Activated T-cell treated with anti-CD3 and anti-CD28 coated beads, Interleukin-2, amount 50 U/mL, for 72 hours (primary cell): ENCODE measurements around the gene FSTL4. TPM values are rescaled to one million over a fixed set of nuclear protein-coding genes. Genes with fewer than 3 reads are reported as not detected.

Source experiments
- ATAC-seq, 2 donors: fragments of 150-1000 bp; cut with Tn5 transposase; replicated peaks in 1 of 2; 2 replicates each; pipeline ENCODE4 v1.10.0; 2021; ENCODE audit warnings: moderate library complexity in 2 of 2, mild to moderate bottlenecking in 1 of 2
- DNase-seq, 2 donors: peaks; one replicate each; pipeline ENCODE4 v3.0.0; 2021 to 2022; ENCODE audit warnings: mixed read lengths in 1 of 2
- H3K27ac Mint-ChIP-seq: one replicate; pipeline ENCODE4 v1.8.0; 2022; ENCODE audit warnings: mild to moderate bottlenecking, moderate library complexity, mixed read lengths
- H3K27me3 Mint-ChIP-seq: one replicate; pipeline ENCODE4 v1.8.0; 2022; ENCODE audit warnings: low read depth, mixed read lengths
- H3K36me3 Mint-ChIP-seq, 2 donors: one replicate each; pipeline ENCODE4 v1.8.0; 2022; ENCODE audit warnings: mixed read lengths in 2 of 2, mild to moderate bottlenecking in 1 of 2; ENCODE audit not compliant: insufficient read depth in 2 of 2
- H3K4me1 Mint-ChIP-seq: one replicate; pipeline ENCODE4 v1.8.0; 2022; ENCODE audit warnings: low read depth, mixed read lengths
- H3K4me3 Mint-ChIP-seq, 2 donors: one replicate each; pipeline ENCODE4 v1.8.0; 2022; ENCODE audit warnings: mild to moderate bottlenecking in 2 of 2, mixed read lengths in 2 of 2, moderate library complexity in 2 of 2
- H3K9me3 Mint-ChIP-seq, 2 donors: one replicate each; pipeline ENCODE4 v1.8.0; 2022; ENCODE audit warnings: mixed read lengths in 2 of 2
- total RNA-seq, 2 donors: library from RNA; stranded (reverse); gene quantifications; one replicate each; pipeline ENCODE4 v1.2.3, GENCODE V29; 2022

The FSTL4 gene
- total RNA-seq, 2 donors from 2014 or later = not detected

- no peaks in the 10 kb centered on the region for H3K4me1 Mint-ChIP-seq
Observed at GRCh38 chr5:133252133-133252480, 360.2 kb downstream of the FSTL4 start.

GRCh38 chr5:133251296-133252132 lies 360.8 kb downstream of the FSTL4 start:
- Mint-ChIP-seq H3K27me3 (no peaks in the 10 kb centered on the region), H3K36me3 (no peaks in the 10 kb centered on the region), H3K9me3 (no peaks in the 10 kb centered on the region), H3K27ac (no peak overlapping the region), H3K4me3 (no peak overlapping the region), H3K4me1 (no peaks in the 10 kb centered on the region)
- no peak for DNase-seq
- ATAC-seq = no peak

More at GRCh38 chr5:133252133-133252480, 360.2 kb downstream of the FSTL4 start:
- Mint-ChIP-seq H3K27ac (no peak overlapping the region), H3K27me3 (no peaks in the 10 kb centered on the region), H3K4me3 (no peak overlapping the region), H3K9me3 (no peaks in the 10 kb centered on the region), H3K36me3 (no peaks in the 10 kb centered on the region)
- DNase-seq (no peak), ATAC-seq (no peak)

GRCh38 chr5:133250527-133250926 lies 361.8 kb downstream of the FSTL4 start:
- H3K36me3 Mint-ChIP-seq = no peaks in the 10 kb centered on the region
- no peak for DNase-seq
- no peaks in the 10 kb centered on the region for H3K9me3 Mint-ChIP-seq
- no peak overlapping the region for H3K27ac Mint-ChIP-seq
- ATAC-seq = no peak
- H3K27me3 Mint-ChIP-seq = no peaks in the 10 kb centered on the region
- H3K4me3 Mint-ChIP-seq = no peak overlapping the region
- peaks cover 9% of the 10 kb centered on the region for H3K4me1 Mint-ChIP-seq

GRCh38 chr5:133249593-133249992 lies 362.7 kb downstream of the FSTL4 start:
- no peaks in the 10 kb centered on the region for H3K27me3 Mint-ChIP-seq
- H3K36me3 Mint-ChIP-seq = no peaks in the 10 kb centered on the region
- H3K4me3 Mint-ChIP-seq = no peak overlapping the region
- ATAC-seq (no peak), DNase-seq (no peak)
- H3K9me3 Mint-ChIP-seq = no peaks in the 10 kb centered on the region
- peaks cover 18% of the 10 kb centered on the region for H3K4me1 Mint-ChIP-seq
- no peak overlapping the region for H3K27ac Mint-ChIP-seq

GRCh38 chr5:133247881-133248624 lies 364.3 kb downstream of the FSTL4 start:
- Mint-ChIP-seq H3K4me3 (no peak overlapping the region), H3K27me3 (no peaks in the 10 kb centered on the region), H3K36me3 (no peaks in the 10 kb centered on the region), H3K9me3 (no peaks in the 10 kb centered on the region), H3K27ac (no peak overlapping the region), H3K4me1 (peaks cover 31% of the 10 kb centered on the region)
- DNase-seq (no peak), ATAC-seq (no peak)

- Mint-ChIP-seq H3K27ac (no peak overlapping the region), H3K36me3 (no peaks in the 10 kb centered on the region), H3K4me3 (no peak overlapping the region), H3K9me3 (no peaks in the 10 kb centered on the region), H3K27me3 (no peaks in the 10 kb centered on the region), H3K4me1 (peaks cover 31% of the 10 kb centered on the region)
- no peak for ATAC-seq
- DNase-seq = no peak
Observed at GRCh38 chr5:133247151-133247709, 365.1 kb downstream of the FSTL4 start.

GRCh38 chr5:133246376-133247150 lies 365.8 kb downstream of the FSTL4 start:
- Mint-ChIP-seq H3K27ac (no peak overlapping the region), H3K36me3 (no peaks in the 10 kb centered on the region), H3K27me3 (no peaks in the 10 kb centered on the region), H3K9me3 (no peaks in the 10 kb centered on the region), H3K4me1 (peaks cover 35% of the 10 kb centered on the region), H3K4me3 (no peak overlapping the region)
- ATAC-seq = no peak
- DNase-seq = no peak

GRCh38 chr5:133246053-133246370 lies 366.3 kb downstream of the FSTL4 start:
- H3K36me3 Mint-ChIP-seq = no peaks in the 10 kb centered on the region
- H3K27me3 Mint-ChIP-seq = no peaks in the 10 kb centered on the region
- no peaks in the 10 kb centered on the region for H3K9me3 Mint-ChIP-seq
- ATAC-seq (no peak), DNase-seq (no peak)
- peaks cover 36% of the 10 kb centered on the region for H3K4me1 Mint-ChIP-seq
- no peak overlapping the region for H3K27ac Mint-ChIP-seq
- no peak overlapping the region for H3K4me3 Mint-ChIP-seq

- peak; percentile 63 to 82 for DNase-seq
Observed at GRCh38 chr5:133245191-133246052, 366.9 kb downstream of the FSTL4 start.

GRCh38 chr5:133244242-133244641 lies 368.1 kb downstream of the FSTL4 start:
- peak; percentile 20 to 28 for DNase-seq
- Mint-ChIP-seq H3K9me3 (no peaks in the 10 kb centered on the region), H3K4me1 (peaks cover 48% of the 10 kb centered on the region), H3K4me3 (peak overlapping the region in 1 of 2 donors; percentile 29), H3K27me3 (no peaks in the 10 kb centered on the region), H3K36me3 (no peaks in the 10 kb centered on the region), H3K27ac (no peak overlapping the region)
- ATAC-seq = peak; percentile 37 to 44

More at GRCh38 chr5:133245191-133246052, 366.9 kb downstream of the FSTL4 start:
- Mint-ChIP-seq H3K4me1 (peaks cover 42% of the 10 kb centered on the region), H3K36me3 (no peaks in the 10 kb centered on the region), H3K9me3 (no peaks in the 10 kb centered on the region), H3K27ac (peak overlapping the region; percentile 9), H3K4me3 (peak overlapping the region in 1 of 2 donors; percentile 7), H3K27me3 (no peaks in the 10 kb centered on the region)
- ATAC-seq = peak; percentile 86 to 95

- H3K27me3 Mint-ChIP-seq = no peaks in the 10 kb centered on the region
- H3K4me3 Mint-ChIP-seq = no peak overlapping the region
- ATAC-seq (no peak), DNase-seq (no peak)
- H3K4me1 Mint-ChIP-seq = peaks cover 48% of the 10 kb centered on the region
- H3K36me3 Mint-ChIP-seq = no peaks in the 10 kb centered on the region
- no peak overlapping the region for H3K27ac Mint-ChIP-seq
- H3K9me3 Mint-ChIP-seq = no peaks in the 10 kb centered on the region
Observed at GRCh38 chr5:133243196-133243595, 369.1 kb downstream of the FSTL4 start.

- no peaks in the 10 kb centered on the region for H3K9me3 Mint-ChIP-seq
- no peaks in the 10 kb centered on the region for H3K36me3 Mint-ChIP-seq
- no peak overlapping the region for H3K4me3 Mint-ChIP-seq
- no peaks in the 10 kb centered on the region for H3K27me3 Mint-ChIP-seq
- no peak for ATAC-seq
- no peak overlapping the region for H3K27ac Mint-ChIP-seq
- H3K4me1 Mint-ChIP-seq = peaks cover 48% of the 10 kb centered on the region
- DNase-seq = no peak
Observed at GRCh38 chr5:133242221-133242835, 370.0 kb downstream of the FSTL4 start.
